Astrocyte (in vitro differentiated cells and primary cell): ENCODE results near the gene NOTCH4. TPM values are rescaled to one million over a fixed set of nuclear protein-coding genes. Genes with fewer than 3 reads are reported as not detected.
A peak's percentile ranks its signal among the peaks of the same experiment; 100 is the strongest.

ENCODE experiments used
- DNase-seq: peaks from one replicate; pipeline ENCODE4 v3.0.0-alpha.2; 2010; ENCODE audit warnings: low read depth
- FAIRE-seq: peaks from 2 replicates; lab custom pipeline; 2011; peaks lifted over from hg19 to GRCh38; lab: Jason Lieb, UNC
- H2AFZ ChIP-seq: 2 replicates; pipeline ENCODE4 v1.6.0; 2012; ENCODE audit warnings: low read depth, low read length, inconsistent platforms
- H3K27ac ChIP-seq: 2 replicates; pipeline ENCODE4 v1.5.1; 2011; ENCODE audit warnings: low read depth, low read length, inconsistent platforms
- H3K27me3 ChIP-seq: 2 replicates; pipeline ENCODE4 v1.6.0; 2011; ENCODE audit warnings: low read length, inconsistent platforms; ENCODE audit not compliant: insufficient read depth
- H3K36me3 ChIP-seq: 2 replicates; pipeline ENCODE4 v1.5.1; 2011; ENCODE audit warnings: low read length, inconsistent platforms; ENCODE audit not compliant: insufficient read depth
- H3K4me1 ChIP-seq: 2 replicates; pipeline ENCODE4 v1.5.1; 2011; ENCODE audit warnings: low read length, inconsistent platforms; ENCODE audit not compliant: insufficient read depth
- H3K4me2 ChIP-seq: 2 replicates; pipeline ENCODE4 v1.6.0; 2012; ENCODE audit warnings: low read length, inconsistent platforms
- H3K4me3 ChIP-seq: 2 replicates; pipeline ENCODE4 v1.5.1; 2011; ENCODE audit warnings: low read depth, mild to moderate bottlenecking, low read length, inconsistent platforms; ENCODE audit not compliant: insufficient read depth
- H3K79me2 ChIP-seq: 2 replicates; pipeline ENCODE4 v1.6.0; 2012; ENCODE audit warnings: mild to moderate bottlenecking, low read length, inconsistent platforms; ENCODE audit not compliant: insufficient read depth
- H3K9ac ChIP-seq: 2 replicates; pipeline ENCODE4 v1.6.0; 2012; ENCODE audit warnings: mild to moderate bottlenecking, low read length, inconsistent platforms
- H3K9me3 ChIP-seq: 2 replicates; pipeline ENCODE4 v1.5.1; 2012; ENCODE audit warnings: low read depth, mild to moderate bottlenecking, low read length, inconsistent platforms; ENCODE audit not compliant: insufficient read depth
- H4K20me1 ChIP-seq: 2 replicates; pipeline ENCODE4 v1.6.0; 2012; ENCODE audit warnings: low read length, inconsistent platforms; ENCODE audit not compliant: insufficient read depth
- H3K27ac Mint-ChIP-seq: one replicate; pipeline ENCODE4 v1.8.0; 2021; ENCODE audit warnings: mild to moderate bottlenecking, mixed read lengths; ENCODE audit not compliant: unreplicated experiment
- H3K27me3 Mint-ChIP-seq: one replicate; pipeline ENCODE4 v1.8.0; 2021; ENCODE audit warnings: low read depth, mixed read lengths; ENCODE audit not compliant: unreplicated experiment
- H3K36me3 Mint-ChIP-seq: one replicate; pipeline ENCODE4 v1.8.0; 2021; ENCODE audit warnings: low read depth, mixed read lengths; ENCODE audit not compliant: unreplicated experiment
- H3K4me1 Mint-ChIP-seq: one replicate; pipeline ENCODE4 v1.8.0; 2021; ENCODE audit warnings: low read depth, mixed read lengths; ENCODE audit not compliant: unreplicated experiment
- H3K4me3 Mint-ChIP-seq: one replicate; pipeline ENCODE4 v1.8.0; 2021; ENCODE audit warnings: mild to moderate bottlenecking, moderate library complexity, mixed read lengths; ENCODE audit not compliant: unreplicated experiment
- H3K9me3 Mint-ChIP-seq: one replicate; pipeline ENCODE4 v1.8.0; 2021; ENCODE audit warnings: mild to moderate bottlenecking, mixed read lengths; ENCODE audit not compliant: unreplicated experiment
- CTCF ChIP-seq: IDR thresholded peaks from 2 replicates; pipeline ENCODE4 v1.5.1; 2011; ENCODE audit warnings: low read depth, mild to moderate bottlenecking, inconsistent platforms, low read length, moderate library complexity; ENCODE audit not compliant: insufficient read depth
- EZH2 ChIP-seq: IDR thresholded peaks from 2 replicates; pipeline ENCODE4 v1.6.1; 2012; ENCODE audit warnings: mild to moderate bottlenecking, low read length, inconsistent platforms; ENCODE audit not compliant: insufficient read depth
- total RNA-seq: library from RNA; stranded (reverse); gene quantifications from 2 replicates; pipeline ENCODE4 v1.2.1, GENCODE V29; 2021

Gene NOTCH4
- total RNA-seq, 1 donor from 2014 or later, result 0.57 TPM

- FAIRE-seq (no peak), DNase-seq (no peak)
- H4K20me1 ChIP-seq, result no peaks in the 10 kb centered on the region
- H3K9ac ChIP-seq, result no peak overlapping the region
- H3K36me3 ChIP-seq, result no peaks in the 10 kb centered on the region
- H3K4me3 ChIP-seq, result no peak overlapping the region
- Mint-ChIP-seq H3K27me3 (peaks cover 27% of the 10 kb centered on the region), H3K27ac (no peak overlapping the region), H3K4me1 (no peaks in the 10 kb centered on the region), H3K36me3 (peaks cover 2% of the 10 kb centered on the region), H3K4me3 (peak overlapping the region; percentile 51), H3K9me3 (peaks cover 3% of the 10 kb centered on the region)
- TF ChIP-seq EZH2 (no peak), CTCF (no peak)
- H3K4me2 ChIP-seq, result no peak overlapping the region
- H3K9me3 ChIP-seq, result no peaks in the 10 kb centered on the region
- peaks cover 4% of the 10 kb centered on the region for H3K27me3 ChIP-seq
- no peak overlapping the region for H3K27ac ChIP-seq
- no peak overlapping the region for H2AFZ ChIP-seq
- no peaks in the 10 kb centered on the region for H3K4me1 ChIP-seq
- no peaks in the 10 kb centered on the region for H3K79me2 ChIP-seq
These were observed 16.8 kb upstream of the NOTCH4 start for GRCh38 chr6:32240686-32241085.

- Histone ChIP-seq H3K9ac (no peak overlapping the region), H2AFZ (no peak overlapping the region), H3K4me2 (no peak overlapping the region), H3K4me3 (no peak overlapping the region), H3K27ac (no peak overlapping the region), H4K20me1 (no peaks in the 10 kb centered on the region), H3K27me3 (peaks cover 4% of the 10 kb centered on the region), H3K79me2 (no peaks in the 10 kb centered on the region), H3K4me1 (no peaks in the 10 kb centered on the region), H3K36me3 (no peaks in the 10 kb centered on the region), H3K9me3 (no peaks in the 10 kb centered on the region)
- no peak for DNase-seq
- no peak overlapping the region for H3K27ac Mint-ChIP-seq
- H3K27me3 Mint-ChIP-seq, result peaks cover 26% of the 10 kb centered on the region
- peaks cover 3% of the 10 kb centered on the region for H3K9me3 Mint-ChIP-seq
- peaks cover 2% of the 10 kb centered on the region for H3K36me3 Mint-ChIP-seq
- TF ChIP-seq CTCF (no peak), EZH2 (no peak)
- no peak for FAIRE-seq
- no peaks in the 10 kb centered on the region for H3K4me1 Mint-ChIP-seq
- no peak overlapping the region for H3K4me3 Mint-ChIP-seq
These were observed 15.6 kb upstream of the NOTCH4 start for GRCh38 chr6:32239462-32239861.

GRCh38 chr6:32234934-32235333, 11.1 kb upstream of the NOTCH4 start:
- H3K4me3 ChIP-seq, result no peak overlapping the region

More at GRCh38 chr6:32234934-32235333, 11.1 kb upstream of the NOTCH4 start:
- no peaks in the 10 kb centered on the region for H3K27me3 ChIP-seq
- no peak overlapping the region for H3K4me3 Mint-ChIP-seq
- H2AFZ ChIP-seq, result no peak overlapping the region
- no peaks in the 10 kb centered on the region for H3K36me3 Mint-ChIP-seq
- no peaks in the 10 kb centered on the region for H3K9me3 ChIP-seq
- H3K4me1 Mint-ChIP-seq, result no peaks in the 10 kb centered on the region
- H3K4me1 ChIP-seq, result no peaks in the 10 kb centered on the region
- DNase-seq (no peak), FAIRE-seq (no peak)
- no peaks in the 10 kb centered on the region for H3K9me3 Mint-ChIP-seq
- H3K36me3 ChIP-seq, result no peaks in the 10 kb centered on the region
- H4K20me1 ChIP-seq, result no peaks in the 10 kb centered on the region
- no peak overlapping the region for H3K9ac ChIP-seq
- no peaks in the 10 kb centered on the region for H3K79me2 ChIP-seq
- TF ChIP-seq EZH2, result no peak
- no peak for TF ChIP-seq CTCF
- H3K27ac ChIP-seq, result no peak overlapping the region
- no peaks in the 10 kb centered on the region for H3K27me3 Mint-ChIP-seq
- H3K27ac Mint-ChIP-seq, result no peak overlapping the region
- H3K4me2 ChIP-seq, result no peak overlapping the region
